Measurements from ENCODE around the gene FAM171A2.

GRCh38 chr17:44351464-44351863, 12.2 kb downstream of the FAM171A2 start:
- TF ChIP-seq, protein P1, sequence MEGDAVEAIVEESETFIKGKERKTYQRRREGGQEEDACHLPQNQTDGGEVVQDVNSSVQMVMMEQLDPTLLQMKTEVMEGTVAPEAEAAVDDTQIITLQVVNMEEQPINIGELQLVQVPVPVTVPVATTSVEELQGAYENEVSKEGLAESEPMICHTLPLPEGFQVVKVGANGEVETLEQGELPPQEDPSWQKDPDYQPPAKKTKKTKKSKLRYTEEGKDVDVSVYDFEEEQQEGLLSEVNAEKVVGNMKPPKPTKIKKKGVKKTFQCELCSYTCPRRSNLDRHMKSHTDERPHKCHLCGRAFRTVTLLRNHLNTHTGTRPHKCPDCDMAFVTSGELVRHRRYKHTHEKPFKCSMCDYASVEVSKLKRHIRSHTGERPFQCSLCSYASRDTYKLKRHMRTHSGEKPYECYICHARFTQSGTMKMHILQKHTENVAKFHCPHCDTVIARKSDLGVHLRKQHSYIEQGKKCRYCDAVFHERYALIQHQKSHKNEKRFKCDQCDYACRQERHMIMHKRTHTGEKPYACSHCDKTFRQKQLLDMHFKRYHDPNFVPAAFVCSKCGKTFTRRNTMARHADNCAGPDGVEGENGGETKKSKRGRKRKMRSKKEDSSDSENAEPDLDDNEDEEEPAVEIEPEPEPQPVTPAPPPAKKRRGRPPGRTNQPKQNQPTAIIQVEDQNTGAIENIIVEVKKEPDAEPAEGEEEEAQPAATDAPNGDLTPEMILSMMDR (IDR thresholded peaks at IDR 0.05), result no peak
- no peak for TF ChIP-seq POLR2A (IDR thresholded peaks at IDR 0.05)

All from body of pancreas (tissue), 4 donors.